Measurements from ENCODE around the gene IMP3. TPM values are rescaled to one million over a fixed set of nuclear protein-coding genes. Genes with fewer than 3 reads are reported as not detected.
"Not testable (repeated sequence)": the region's sequence is repeated elsewhere in the genome, so short reads cannot be mapped to it uniquely, and the experiment has no call there.

Gene IMP3
- total RNA-seq, 2 experiments from 2014 or later: 101 to 174 TPM

DNA sequence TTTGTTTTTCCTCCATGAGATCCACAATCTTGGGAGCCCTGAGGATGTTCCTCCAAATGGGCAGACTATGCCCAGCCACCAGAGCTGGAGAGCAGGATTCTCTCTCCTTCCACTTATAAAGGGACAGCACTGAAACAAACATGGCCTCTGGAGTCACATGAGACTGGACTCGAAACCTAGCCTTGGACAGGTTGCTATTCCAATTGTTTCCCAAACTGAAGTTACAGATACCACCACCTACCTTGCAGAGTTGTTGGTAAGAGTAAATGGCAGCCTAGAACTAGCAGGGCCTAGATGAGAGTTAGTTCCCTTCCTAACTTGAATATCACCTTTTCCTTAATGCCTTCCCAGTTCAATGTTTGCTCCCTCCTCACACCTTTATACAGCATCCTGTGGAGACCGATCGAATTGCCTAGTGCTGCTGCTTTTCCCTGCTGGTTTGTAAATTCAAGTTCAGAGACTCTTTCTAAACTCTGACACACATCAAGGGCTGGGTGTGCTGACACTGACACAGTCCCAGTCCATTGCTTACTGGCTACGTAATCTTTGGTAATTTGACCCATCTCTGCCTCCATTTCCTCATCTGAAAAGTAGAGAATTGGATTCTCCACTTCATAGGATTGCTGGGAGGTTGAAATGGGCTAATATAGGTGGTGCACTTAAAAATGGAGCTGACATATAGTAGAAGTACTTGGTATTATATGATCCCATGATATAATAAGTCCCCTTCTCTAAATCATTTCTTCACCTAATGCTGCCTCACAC is 2.6 kb downstream of the IMP3 start:
- H2AFZ ChIP-seq (ENCODE audit: low read length): no peak overlapping the region
- DNase-seq (ENCODE audit: low spot score): no peak
- TF ChIP-seq, protein P1, sequence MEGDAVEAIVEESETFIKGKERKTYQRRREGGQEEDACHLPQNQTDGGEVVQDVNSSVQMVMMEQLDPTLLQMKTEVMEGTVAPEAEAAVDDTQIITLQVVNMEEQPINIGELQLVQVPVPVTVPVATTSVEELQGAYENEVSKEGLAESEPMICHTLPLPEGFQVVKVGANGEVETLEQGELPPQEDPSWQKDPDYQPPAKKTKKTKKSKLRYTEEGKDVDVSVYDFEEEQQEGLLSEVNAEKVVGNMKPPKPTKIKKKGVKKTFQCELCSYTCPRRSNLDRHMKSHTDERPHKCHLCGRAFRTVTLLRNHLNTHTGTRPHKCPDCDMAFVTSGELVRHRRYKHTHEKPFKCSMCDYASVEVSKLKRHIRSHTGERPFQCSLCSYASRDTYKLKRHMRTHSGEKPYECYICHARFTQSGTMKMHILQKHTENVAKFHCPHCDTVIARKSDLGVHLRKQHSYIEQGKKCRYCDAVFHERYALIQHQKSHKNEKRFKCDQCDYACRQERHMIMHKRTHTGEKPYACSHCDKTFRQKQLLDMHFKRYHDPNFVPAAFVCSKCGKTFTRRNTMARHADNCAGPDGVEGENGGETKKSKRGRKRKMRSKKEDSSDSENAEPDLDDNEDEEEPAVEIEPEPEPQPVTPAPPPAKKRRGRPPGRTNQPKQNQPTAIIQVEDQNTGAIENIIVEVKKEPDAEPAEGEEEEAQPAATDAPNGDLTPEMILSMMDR (conservative IDR thresholded peaks at IDR 0.05; ENCODE audit: low read length): no peak
- TF ChIP-seq EZH2phosphoT487 (IDR thresholded peaks at IDR 0.05; ENCODE audit: borderline replicate concordance, low read depth, low read length): no peak
- peaks cover 39% of the 10 kb centered on the region for H3K4me1 ChIP-seq (ENCODE audit: insufficient read depth, low read length, poor library complexity, severe bottlenecking)
- H3K79me2 ChIP-seq (ENCODE audit: insufficient read depth, low read depth, low read length): peaks cover 43% of the 10 kb centered on the region
- peak overlapping the region; percentile 100 for H3K4me2 ChIP-seq (ENCODE audit: low read length)
- H4K20me1 ChIP-seq (ENCODE audit: insufficient read depth, low read length): peaks cover 26% of the 10 kb centered on the region
- peaks cover 28% of the 10 kb centered on the region for H3K36me3 ChIP-seq (ENCODE audit: insufficient read depth, low read length)
- intact Hi-C loops (cut with micrococcal nuclease; ENCODE audit: unreplicated experiment): loop anchor here (5.0 kb wide), 1 partner anchor 45 kb away; no protein-coding TSS in a partner anchor
- BruUV-seq (replicated peaks): no TSS peak
- no peaks in the 10 kb centered on the region for H3K9me3 ChIP-seq (ENCODE audit: low read length)
- no peak overlapping the region for H3K27ac ChIP-seq (ENCODE audit: low read depth, low read length, poor library complexity, severe bottlenecking)
- ChIA-PET POLR2A (interaction anchor here (0.6 to 1.5 kb wide), 4 partner anchors 10 to 129 kb away, joined by 3 to 6 read pairs (median 4); partner anchors contain the start of gene SNUPN), CTCF (ENCODE audit: unreplicated experiment) (no interaction called here)
- H3K9me2 ChIP-seq (ENCODE audit: insufficient read depth, low read length): no peaks in the 10 kb centered on the region
- peak overlapping the region; percentile 89 for H3K4me3 ChIP-seq (ENCODE audit: low read depth, low read length, poor library complexity, severe bottlenecking)

DNA sequence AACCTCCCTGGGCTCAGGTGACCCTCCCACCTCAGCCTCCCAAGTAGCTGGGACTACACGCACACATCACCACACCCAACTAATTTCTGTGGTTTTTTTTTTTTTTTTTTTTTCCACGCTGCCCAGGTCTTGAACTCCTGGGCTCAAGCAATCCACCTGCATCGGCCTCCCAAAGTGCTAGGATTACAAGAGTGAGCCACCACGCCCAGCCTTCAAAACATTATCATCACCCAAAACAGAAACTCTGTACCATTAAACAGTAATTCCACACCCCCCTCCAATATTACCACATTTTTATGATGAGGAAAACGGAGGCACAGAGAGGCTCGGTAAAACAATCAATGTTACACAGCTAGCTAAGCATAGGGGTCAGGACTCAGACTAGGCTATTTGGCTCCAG is 4.0 kb downstream of the IMP3 start:
- ChIA-PET POLR2A (interaction anchor here (0.8 to 1.4 kb wide), 2 partner anchors 8 to 536 kb away, joined by 3 read pairs; no protein-coding TSS in a partner anchor), CTCF (ENCODE audit: unreplicated experiment) (interaction anchor here (0.6 kb wide), 1 partner anchor 92 kb away, joined by 3 read pairs; no protein-coding TSS in a partner anchor)
- TF ChIP-seq, protein P1 (conservative IDR thresholded peaks at IDR 0.05; ENCODE audit: low read length): no peak
- DNase-seq (ENCODE audit: low spot score): no peak
- intact Hi-C loops (cut with micrococcal nuclease; ENCODE audit: unreplicated experiment): loop anchor here (5.0 kb wide), 1 partner anchor 46 kb away; no protein-coding TSS in a partner anchor
- no peak overlapping the region for H3K27ac ChIP-seq (ENCODE audit: low read depth, low read length, poor library complexity, severe bottlenecking)
- H3K4me3 ChIP-seq (ENCODE audit: low read depth, low read length, poor library complexity, severe bottlenecking): peak overlapping the region; percentile 1
- H3K4me2 ChIP-seq (ENCODE audit: low read length): peak overlapping the region; percentile 21
- H3K36me3 ChIP-seq (ENCODE audit: insufficient read depth, low read length): peaks cover 28% of the 10 kb centered on the region
- peaks cover 26% of the 10 kb centered on the region for H4K20me1 ChIP-seq (ENCODE audit: insufficient read depth, low read length)
- H3K9me2 ChIP-seq (ENCODE audit: insufficient read depth, low read length): no peaks in the 10 kb centered on the region
- no peak overlapping the region for H2AFZ ChIP-seq (ENCODE audit: low read length)
- H3K9me3 ChIP-seq (ENCODE audit: low read length): no peaks in the 10 kb centered on the region
- peaks cover 43% of the 10 kb centered on the region for H3K79me2 ChIP-seq (ENCODE audit: insufficient read depth, low read depth, low read length)
- H3K4me1 ChIP-seq (ENCODE audit: insufficient read depth, low read length, poor library complexity, severe bottlenecking): peaks cover 26% of the 10 kb centered on the region
- BruUV-seq (replicated peaks): no TSS peak

DNA sequence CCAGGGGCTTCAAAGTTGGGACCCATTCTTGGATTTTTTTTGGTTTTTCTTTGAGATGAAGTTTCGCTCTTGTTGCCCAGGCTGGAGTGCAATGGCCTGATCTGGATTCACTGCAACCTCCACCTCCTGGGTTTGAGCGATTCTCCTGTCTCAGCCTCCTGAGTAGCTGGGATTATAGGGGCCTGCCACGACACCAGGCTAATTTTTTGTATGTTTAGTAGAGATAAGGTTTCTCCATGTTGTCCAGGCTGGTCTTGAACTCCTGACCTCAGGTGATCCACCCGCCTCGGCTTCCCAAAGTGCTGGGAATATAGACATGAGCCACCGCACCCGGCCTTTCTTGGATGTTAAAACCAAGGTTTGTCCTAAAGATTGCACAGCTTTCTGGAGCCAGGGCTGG is 6.1 kb downstream of the IMP3 start:
- H3K9me3 ChIP-seq (ENCODE audit: low read length); H3K4me3 ChIP-seq (ENCODE audit: low read depth, low read length, poor library complexity, severe bottlenecking); H2AFZ ChIP-seq (ENCODE audit: low read length); H3K27ac ChIP-seq (ENCODE audit: low read depth, low read length, poor library complexity, severe bottlenecking); H3K4me2 ChIP-seq (ENCODE audit: low read length); DNase-seq (ENCODE audit: low spot score); POLR2A ChIA-PET; BruUV-seq (replicated peaks); H3K9me2 ChIP-seq (ENCODE audit: insufficient read depth, low read length); CTCF ChIA-PET (ENCODE audit: unreplicated experiment); intact Hi-C loops (cut with micrococcal nuclease; ENCODE audit: unreplicated experiment): not testable (repeated sequence)
- Histone ChIP-seq H3K36me3 (ENCODE audit: insufficient read depth, low read length) (peaks cover 21% of the 10 kb centered on the region), H4K20me1 (ENCODE audit: insufficient read depth, low read length) (peaks cover 19% of the 10 kb centered on the region), H3K4me1 (ENCODE audit: insufficient read depth, low read length, poor library complexity, severe bottlenecking) (peaks cover 23% of the 10 kb centered on the region), H3K79me2 (ENCODE audit: insufficient read depth, low read depth, low read length) (peaks cover 34% of the 10 kb centered on the region)

Measured in OCI-LY7 (cell line).